Fibroblast of pulmonary artery (primary cell): ENCODE results near the gene STK32A.
A peak's percentile ranks its signal among the peaks of the same experiment; 100 is the strongest.

Source experiments
- DNase-seq: peaks from one replicate; pipeline ENCODE4 v3.0.0-alpha.2; 2010; ENCODE audit warnings: low read depth
- H3K4me3 ChIP-seq: replicated peaks from 2 replicates; pipeline ENCODE4 v1.5.1; 2011; ENCODE audit warnings: low read depth, mild to moderate bottlenecking, control low read depth, low read length, moderate library complexity
- TF ChIP-seq, protein P1 (sequence below): IDR thresholded peaks from 2 replicates; pipeline ENCODE4 v1.5.1; 2011; ENCODE audit warnings: mild to moderate bottlenecking, control low read depth, low read length, inconsistent platforms; ENCODE audit errors: missing control alignments

The STK32A gene

DNA sequence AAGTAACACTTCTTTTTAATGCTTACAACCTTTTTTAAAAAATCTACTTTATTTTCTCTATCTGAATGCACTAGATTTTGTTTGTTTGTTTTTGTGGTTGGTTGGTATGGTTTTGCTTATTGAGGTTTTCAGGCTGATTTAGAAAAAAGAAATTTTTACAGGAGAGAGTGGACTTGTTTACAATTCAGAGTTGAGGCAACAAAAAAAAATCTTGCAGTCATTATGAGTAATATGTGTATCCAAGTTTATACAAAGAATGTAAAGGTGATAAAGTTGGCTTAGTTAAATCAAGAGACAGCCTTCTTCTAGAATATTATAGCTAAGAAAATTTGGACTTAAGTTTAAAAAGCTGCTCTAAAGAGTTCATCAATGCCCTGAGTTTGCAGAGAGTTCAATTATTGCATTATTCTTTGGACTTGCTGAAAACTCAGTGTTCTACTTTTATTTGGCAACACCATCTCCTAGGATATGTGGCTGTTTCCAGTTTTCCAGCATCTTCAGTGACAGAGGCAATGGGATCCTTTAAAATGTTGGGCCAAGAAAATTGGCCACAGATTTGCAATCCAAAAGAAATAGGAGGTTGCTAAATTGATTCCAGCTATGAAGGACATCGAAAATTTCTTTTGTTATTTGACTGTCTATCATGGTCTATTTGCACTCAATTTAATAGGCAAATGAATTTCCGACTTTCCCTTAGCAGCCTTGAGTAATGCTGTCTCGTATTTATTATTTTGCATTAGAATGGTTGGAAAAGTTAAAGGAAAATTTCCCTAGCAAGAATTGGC is 10.7 kb downstream of the STK32A start:
- H3K4me3 ChIP-seq: no peak overlapping the region
- no peak for DNase-seq
- TF ChIP-seq, protein P1, sequence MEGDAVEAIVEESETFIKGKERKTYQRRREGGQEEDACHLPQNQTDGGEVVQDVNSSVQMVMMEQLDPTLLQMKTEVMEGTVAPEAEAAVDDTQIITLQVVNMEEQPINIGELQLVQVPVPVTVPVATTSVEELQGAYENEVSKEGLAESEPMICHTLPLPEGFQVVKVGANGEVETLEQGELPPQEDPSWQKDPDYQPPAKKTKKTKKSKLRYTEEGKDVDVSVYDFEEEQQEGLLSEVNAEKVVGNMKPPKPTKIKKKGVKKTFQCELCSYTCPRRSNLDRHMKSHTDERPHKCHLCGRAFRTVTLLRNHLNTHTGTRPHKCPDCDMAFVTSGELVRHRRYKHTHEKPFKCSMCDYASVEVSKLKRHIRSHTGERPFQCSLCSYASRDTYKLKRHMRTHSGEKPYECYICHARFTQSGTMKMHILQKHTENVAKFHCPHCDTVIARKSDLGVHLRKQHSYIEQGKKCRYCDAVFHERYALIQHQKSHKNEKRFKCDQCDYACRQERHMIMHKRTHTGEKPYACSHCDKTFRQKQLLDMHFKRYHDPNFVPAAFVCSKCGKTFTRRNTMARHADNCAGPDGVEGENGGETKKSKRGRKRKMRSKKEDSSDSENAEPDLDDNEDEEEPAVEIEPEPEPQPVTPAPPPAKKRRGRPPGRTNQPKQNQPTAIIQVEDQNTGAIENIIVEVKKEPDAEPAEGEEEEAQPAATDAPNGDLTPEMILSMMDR: no peak

DNA sequence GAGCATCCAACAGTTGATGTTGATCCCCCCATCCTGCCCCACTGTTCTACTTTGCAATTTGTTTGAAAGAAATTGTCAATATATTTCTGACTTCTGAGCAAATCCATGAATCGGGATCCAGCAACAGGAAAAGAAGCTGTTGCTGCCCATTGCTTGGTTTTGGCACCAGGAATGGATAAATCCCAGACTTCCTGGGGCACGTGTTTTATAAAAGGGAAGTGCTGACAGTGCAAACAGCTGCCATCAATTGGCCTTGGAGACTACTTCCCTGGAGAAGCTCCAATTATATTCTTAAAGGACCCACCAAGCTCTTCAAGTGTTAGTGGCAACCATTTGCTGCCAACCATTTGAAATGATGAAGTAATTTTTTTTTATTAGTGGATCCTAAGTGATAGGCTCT is 13.7 kb downstream of the STK32A start:
- DNase-seq: no peak
- TF ChIP-seq, protein P1: no peak
- no peak overlapping the region for H3K4me3 ChIP-seq

DNA sequence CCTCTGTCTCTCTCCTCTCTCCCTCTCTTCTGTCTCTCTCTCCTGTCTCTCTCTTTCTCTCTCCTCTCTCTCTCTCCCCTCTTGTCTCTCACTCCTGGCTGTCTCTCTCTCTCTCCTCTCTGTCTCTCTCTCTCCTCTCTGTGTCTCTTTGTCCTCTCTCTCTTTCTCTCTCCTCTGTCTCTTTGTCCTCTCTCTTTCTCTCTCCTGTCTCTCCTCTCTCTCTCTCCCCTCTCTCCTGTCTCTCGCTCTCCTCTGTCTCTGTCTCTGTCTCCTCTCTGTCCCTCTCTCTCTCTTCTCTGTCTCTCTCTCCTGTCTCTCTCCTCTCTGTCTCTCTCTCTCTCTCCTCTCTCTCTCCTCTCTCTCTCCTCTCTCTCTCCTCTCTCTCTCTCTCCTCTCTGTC is 25.0 kb downstream of the STK32A start:
- DNase-seq: no peak
- no peak overlapping the region for H3K4me3 ChIP-seq
- TF ChIP-seq, protein P1: no peak

DNA sequence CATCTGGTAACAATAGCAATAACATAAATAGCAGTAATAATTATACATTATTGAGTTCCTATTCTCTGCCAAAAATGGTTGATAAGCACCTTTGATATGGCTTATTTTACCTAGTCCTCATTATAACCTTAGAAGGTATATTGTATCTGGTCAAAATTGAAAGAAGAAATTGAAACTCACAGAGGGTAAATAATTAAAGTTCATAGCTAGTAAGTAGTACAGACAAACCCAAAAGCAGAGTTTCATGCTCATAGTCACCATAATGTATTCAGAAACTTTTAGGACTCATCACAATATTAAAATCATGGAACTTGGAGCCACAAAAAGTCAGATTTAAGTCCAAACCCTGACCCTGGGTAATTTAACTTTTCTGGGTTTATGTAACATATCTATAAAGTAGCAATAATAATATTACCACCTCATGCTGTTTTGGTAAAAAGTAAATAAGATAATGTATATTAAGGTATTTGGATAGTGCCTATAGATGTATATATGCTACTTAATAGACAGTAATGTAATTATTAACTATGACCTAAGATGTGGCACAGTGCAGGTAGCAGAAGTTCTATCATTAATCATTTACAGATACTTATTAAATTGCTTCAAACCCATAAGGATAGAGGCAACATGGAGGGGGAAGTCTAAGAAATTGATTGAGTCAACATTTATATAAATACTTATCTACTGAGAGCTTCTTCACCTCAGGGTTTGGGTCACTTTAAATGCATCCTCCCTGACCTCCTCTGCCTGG is 32.4 kb downstream of the STK32A start:
- TF ChIP-seq, protein P1: no peak

DNA sequence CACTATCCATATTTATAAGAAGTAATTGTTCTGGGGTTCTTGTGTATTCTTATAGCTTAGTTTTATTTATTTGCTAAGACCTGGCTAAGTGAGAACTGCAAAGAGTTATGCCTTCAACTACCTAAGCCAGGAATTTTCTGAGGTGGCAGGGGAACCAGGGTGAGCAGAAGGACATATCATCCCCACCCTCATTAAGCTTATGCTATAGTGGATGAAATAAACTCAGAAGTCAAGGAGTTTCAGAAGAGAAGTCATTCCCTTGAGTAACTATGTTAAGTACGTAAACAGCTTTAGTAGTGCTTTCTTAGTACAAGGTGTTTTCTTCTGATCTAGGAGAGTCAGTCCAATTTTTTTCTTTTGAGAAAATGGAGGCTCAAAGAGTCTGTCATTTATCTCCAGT is 41.7 kb downstream of the STK32A start:
- TF ChIP-seq, protein P1: no peak
- no peak for DNase-seq
- H3K4me3 ChIP-seq: no peak overlapping the region

More for the DNA sequence above, 32.4 kb downstream of the STK32A start:
- no peak overlapping the region for H3K4me3 ChIP-seq
- DNase-seq: no peak

DNA sequence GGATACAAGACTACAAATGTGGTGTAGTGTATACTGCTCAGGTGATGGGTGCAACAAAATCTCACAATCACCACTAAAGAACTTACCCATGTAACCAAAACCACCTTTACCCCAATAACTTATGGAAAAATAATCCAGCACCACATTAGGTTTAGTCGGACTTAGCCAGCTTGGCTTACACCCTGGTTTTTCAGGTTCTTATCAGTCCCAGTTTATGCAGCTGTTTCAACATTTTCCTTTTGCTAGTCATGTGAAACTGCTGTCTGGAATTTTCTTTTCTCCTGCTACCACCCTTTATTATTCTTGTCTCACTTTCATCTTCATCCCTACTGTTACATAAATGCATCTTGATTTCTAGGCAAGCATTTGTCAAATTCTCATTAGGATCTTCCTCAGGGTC is 51.5 kb downstream of the STK32A start:
- H3K4me3 ChIP-seq: no peak overlapping the region
- peak; percentile 6 for DNase-seq
- TF ChIP-seq, protein P1: no peak
